ENCODE results near the gene TRIM46.
"Not testable (repeated sequence)": the region's sequence is repeated elsewhere in the genome, so short reads cannot be mapped to it uniquely, and the experiment has no call there.

Gene TRIM46

DNA sequence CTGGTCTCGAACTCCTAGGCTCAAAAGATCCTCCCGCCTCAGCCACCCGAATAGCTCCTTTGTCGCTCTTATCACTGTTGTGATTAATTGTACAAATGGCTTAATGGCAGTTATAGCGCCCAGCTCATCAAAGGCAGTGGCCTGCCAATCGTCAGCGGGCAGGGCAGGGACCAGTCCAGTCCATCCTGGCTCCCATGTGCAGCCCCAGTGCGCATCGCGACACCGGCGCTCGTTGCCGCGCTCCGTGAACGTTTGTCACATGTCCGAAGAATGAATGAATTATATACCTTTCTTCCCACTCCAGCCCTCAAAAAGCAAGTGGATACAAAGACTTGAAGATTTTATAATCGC, 53.2 kb downstream of the TRIM46 start:
- FAIRE-seq = no peak
- DNase-seq (ENCODE audit: insufficient read length, low spot score) = no peak
- TF ChIP-seq TAF1 (IDR thresholded peaks at IDR 0.05; ENCODE audit: low read depth, low read length) (no peak; the same call in 1 of the 2 replicates), POLR2AphosphoS5 (IDR thresholded peaks at IDR 0.05; ENCODE audit: low read depth, low read length) (no peak)

DNA sequence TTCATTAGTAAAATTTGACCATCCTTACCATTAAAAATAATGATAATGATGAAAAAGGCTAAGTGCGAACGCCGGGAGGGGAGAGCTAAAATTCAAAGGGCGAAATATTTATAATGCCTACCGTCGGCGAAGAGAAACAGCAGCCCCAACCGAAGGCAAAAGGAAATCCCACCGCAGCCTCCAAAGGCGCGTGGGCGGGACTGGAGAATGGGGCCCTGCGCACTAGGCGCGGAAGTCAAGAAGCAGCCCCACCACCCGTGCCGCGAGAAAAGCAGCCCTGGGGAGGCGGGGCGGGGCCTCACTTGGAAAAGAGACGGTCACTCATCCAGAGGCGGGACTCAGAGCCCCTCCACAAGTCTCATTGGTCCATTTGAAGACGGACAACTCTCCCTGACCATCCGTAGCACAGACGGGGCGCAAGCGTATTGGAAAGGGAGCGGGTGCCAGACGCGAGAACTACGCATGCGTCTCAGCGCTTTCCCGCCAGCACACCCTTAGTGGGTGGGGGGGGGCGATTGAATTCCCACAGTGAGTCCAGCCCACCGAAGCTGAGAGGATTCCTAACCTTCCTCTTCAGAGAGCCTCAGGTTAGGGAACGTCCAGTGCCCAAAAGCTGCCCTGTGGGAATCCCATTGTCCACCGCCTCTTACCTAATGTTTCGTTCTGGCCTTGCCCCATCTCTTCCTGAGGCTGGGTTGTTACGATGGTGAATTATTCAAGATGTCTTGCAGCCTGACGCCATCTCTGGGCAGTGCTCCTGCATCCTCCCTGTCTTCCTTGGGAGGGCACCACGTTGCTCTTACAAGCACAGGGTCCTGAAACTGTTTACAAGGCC, 53.8 kb downstream of the TRIM46 start:
- FAIRE-seq = peak; percentile 92
- DNase-seq (ENCODE audit: insufficient read length, low spot score) = peak; percentile 95
- TF ChIP-seq POU2F2 (IDR thresholded peaks at IDR 0.05; ENCODE audit: low read depth, low read length) (peak; percentile 63; the same call in 1 of the 2 replicates), SPI1 (IDR thresholded peaks at IDR 0.05; ENCODE audit: low read depth, low read length) (peak; percentile 23; the same call in 1 of the 2 replicates), TAF1 (IDR thresholded peaks at IDR 0.05; ENCODE audit: low read depth, low read length) (peak; percentile 76), POLR2AphosphoS5 (IDR thresholded peaks at IDR 0.05; ENCODE audit: low read depth, low read length) (peak; percentile 79), PAX5 (IDR thresholded peaks at IDR 0.05; ENCODE audit: insufficient read depth, low read length, severe bottlenecking) (no peak), POLR2A (IDR thresholded peaks at IDR 0.05; ENCODE audit: low read depth, low read length) (peak; percentile 85)

DNA sequence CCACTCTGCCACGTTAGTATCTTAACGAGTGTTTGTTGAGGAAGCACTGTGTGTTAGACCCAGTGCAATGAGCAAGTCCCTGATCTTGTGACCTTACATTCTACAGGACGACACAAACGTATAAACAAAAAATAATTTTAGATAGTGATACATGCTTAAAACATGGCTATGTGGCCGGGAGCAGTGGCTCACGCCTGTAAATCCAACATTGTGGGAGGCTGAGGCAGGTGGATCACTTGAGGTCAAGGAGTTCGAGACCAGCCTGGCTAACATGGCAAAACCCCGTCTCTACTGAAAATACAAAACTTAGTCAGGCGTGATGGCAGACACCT, 54.4 kb downstream of the TRIM46 start:
- FAIRE-seq (no peak), DNase-seq (ENCODE audit: insufficient read length, low spot score) (no peak)
- TF ChIP-seq POLR2A (IDR thresholded peaks at IDR 0.05; ENCODE audit: low read depth, low read length) = no peak
- TF ChIP-seq TAF1 (IDR thresholded peaks at IDR 0.05; ENCODE audit: low read depth, low read length) = no peak
- no peak for TF ChIP-seq POU2F2 (IDR thresholded peaks at IDR 0.05; ENCODE audit: low read depth, low read length)
- no peak for TF ChIP-seq SPI1 (IDR thresholded peaks at IDR 0.05; ENCODE audit: low read depth, low read length)
- no peak for TF ChIP-seq POLR2AphosphoS5 (IDR thresholded peaks at IDR 0.05; ENCODE audit: low read depth, low read length)
- no peak for TF ChIP-seq PAX5 (IDR thresholded peaks at IDR 0.05; ENCODE audit: insufficient read depth, low read length, severe bottlenecking)

DNA sequence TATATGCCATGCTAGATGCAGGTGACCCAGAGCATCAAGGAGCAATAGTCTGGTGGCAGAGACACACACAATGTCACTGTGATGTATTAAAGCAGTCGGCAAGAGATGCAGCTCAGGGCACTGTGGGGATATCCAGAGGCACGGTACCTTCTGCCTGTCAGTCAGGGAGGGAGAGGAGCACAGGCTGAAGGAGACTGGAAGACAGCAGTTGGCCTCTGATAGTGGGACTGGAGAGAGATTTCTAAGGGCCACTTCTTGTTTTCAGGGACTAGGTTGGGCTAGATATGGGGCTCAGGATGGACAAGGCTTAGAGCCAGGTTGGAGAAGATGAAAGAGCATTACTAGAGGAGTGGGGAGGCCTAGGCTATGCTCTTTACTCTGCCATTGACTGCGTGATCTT, 57.7 kb downstream of the TRIM46 start:
- FAIRE-seq; DNase-seq (ENCODE audit: insufficient read length, low spot score): not testable (repeated sequence)

DNA sequence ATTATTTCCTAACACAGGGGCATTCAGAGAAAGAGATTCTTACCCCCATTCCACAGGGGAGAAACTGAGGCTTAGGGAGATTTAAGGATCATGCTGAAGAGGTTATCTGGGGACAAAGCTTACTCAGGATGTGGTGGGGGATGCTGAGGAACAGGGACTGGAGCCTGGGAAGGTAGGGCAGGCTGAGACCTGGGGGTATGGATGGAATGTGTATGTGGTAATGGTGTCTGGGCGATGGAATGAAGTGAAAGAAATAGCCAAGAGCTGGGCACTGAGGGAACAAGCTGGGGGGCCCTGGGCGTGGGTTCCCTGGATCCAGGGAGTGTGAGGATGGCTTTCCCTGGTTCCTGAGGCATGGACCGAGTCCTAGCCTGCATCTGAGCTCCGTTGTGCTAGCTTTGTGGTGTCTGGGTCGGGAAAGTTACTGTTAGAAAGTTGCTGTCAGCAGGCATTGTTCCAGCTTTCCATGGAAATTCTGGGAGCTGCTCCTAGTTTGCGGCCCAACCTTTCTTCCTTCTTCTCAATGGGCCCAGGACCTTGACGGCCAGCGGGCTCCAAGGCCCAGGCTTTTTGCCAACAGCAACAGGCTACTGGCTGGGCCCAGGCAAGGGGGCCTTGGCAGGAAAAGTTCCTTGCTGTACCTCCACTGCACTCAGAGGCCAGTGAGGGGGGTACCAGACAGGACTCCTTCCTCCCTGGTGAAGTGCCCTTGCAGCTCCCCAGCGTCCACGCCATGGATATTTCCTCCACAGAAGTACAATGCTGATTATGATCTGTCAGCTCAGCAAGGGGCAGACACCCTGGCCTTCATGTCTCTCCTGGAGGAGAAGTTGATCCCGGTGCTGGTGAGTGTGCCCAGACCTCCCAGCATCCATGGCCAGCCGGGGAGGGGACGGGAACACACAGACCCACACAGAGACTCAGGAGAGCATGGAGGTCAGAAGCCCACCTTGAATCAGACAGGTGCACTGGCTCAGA, 58.6 kb downstream of the TRIM46 start:
- not testable (repeated sequence) for FAIRE-seq

DNA sequence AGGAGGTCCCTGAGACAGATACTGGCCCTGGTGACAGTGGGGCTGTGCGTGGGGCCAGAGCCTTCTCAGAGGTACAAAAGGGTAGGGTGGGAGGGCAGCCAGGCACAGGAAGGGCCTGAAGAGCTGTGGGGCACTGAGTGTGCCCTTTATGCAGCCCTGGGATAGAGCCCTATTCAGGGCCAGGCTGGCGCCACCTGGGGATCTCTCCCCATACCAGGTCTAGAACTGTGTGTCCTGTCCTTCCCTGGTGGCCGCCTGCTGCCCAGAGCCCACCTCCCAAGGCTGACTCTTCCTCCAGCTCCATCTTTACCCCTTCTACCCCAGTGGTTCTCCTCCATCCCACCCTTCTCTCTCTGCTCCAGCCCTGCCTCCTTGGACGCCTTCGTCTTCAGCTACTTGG, 59.9 kb downstream of the TRIM46 start:
- FAIRE-seq = not testable (repeated sequence)

More for the DNA sequence above, 58.6 kb downstream of the TRIM46 start:
- DNase-seq (ENCODE audit: insufficient read length, low spot score) = not testable (repeated sequence)

More for the DNA sequence above, 59.9 kb downstream of the TRIM46 start:
- not testable (repeated sequence) for DNase-seq (ENCODE audit: insufficient read length, low spot score)

Data from GM12891 (cell line).